ENCODE data around the gene SUMO2. TPM values are rescaled to one million over a fixed set of nuclear protein-coding genes. Genes with fewer than 3 reads are reported as not detected.

SUMO2 gene
- total and polyA plus RNA-seq, 9 donors: 75.7 to 504 (median 395) TPM

DNA sequence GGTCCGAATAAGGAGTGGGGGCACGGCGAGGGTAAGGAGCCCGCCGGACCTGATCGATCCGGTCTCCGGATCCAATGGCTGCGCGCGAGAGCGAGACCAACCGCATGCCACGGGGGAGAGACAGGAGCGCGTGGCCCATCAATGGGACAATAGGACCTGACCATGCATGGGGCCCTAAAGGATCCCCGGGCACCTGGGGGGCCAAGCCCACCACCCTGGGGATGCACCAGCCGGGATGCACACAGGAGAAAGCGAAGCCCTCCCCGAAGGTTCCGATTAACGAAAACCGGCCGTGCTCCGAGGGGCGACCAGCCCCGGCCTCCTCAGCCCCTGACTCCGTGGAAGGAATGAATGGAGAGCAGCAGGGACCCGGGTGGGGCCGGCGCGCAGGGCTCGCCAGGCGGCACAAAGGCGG lies 29.0 kb downstream of the SUMO2 start:
- WGBS, 3 donors: 0 to 1% (median 0%) methylated on average over 19 to 35 of the region's 35 CpGs
- intact Hi-C loops (cut with DNase I): no loop called here
- Histone ChIP-seq H3K9me3 (no peaks in the 10 kb centered on the region), H3K27ac (no peak overlapping the region), H3K4me1 (ENCODE audit: insufficient read depth) (peaks cover 1% of the 10 kb centered on the region), H3K27me3 (no peaks in the 10 kb centered on the region), H3K4me3 (peak overlapping the region; percentile 92), H3K36me3 (no peaks in the 10 kb centered on the region)
- peak in 1 of 5 donors; percentile 39 for DNase-seq
- TF ChIP-seq EP300 (IDR thresholded peaks at IDR 0.05): no peak
- TF ChIP-seq POLR2A (IDR thresholded peaks at IDR 0.05): no peak
- no peak for TF ChIP-seq CTCF (IDR thresholded peaks at IDR 0.05)

GRCh38 chr17:75152922-75153779 lies 29.6 kb downstream of the SUMO2 start:
- intact Hi-C loops (cut with DNase I): no loop called here
- Histone ChIP-seq H3K9me3 (no peaks in the 10 kb centered on the region), H3K4me1 (ENCODE audit: insufficient read depth) (peaks cover 1% of the 10 kb centered on the region), H3K36me3 (no peaks in the 10 kb centered on the region), H3K27me3 (no peaks in the 10 kb centered on the region), H3K4me3 (peak overlapping the region; percentile 92), H3K27ac (no peak overlapping the region)
- peak in 1 of 5 donors; percentile 24 for DNase-seq
- TF ChIP-seq POLR2A (IDR thresholded peaks at IDR 0.05) (no peak), EP300 (IDR thresholded peaks at IDR 0.05) (no peak), CTCF (IDR thresholded peaks at IDR 0.05) (no peak)
- 5 to 6% (median 6%) methylated on average over 28 of the region's 28 CpGs for WGBS, 3 donors

- H3K27ac ChIP-seq: no peak overlapping the region
- 88 to 92% (median 89%) methylated on average over 6 of the region's 6 CpGs for WGBS, 3 donors
- TF ChIP-seq POLR2A (IDR thresholded peaks at IDR 0.05) (no peak), CTCF (IDR thresholded peaks at IDR 0.05) (no peak), EP300 (IDR thresholded peaks at IDR 0.05) (no peak)
- H3K4me3 ChIP-seq: no peak overlapping the region
- peaks cover 1% of the 10 kb centered on the region for H3K4me1 ChIP-seq (ENCODE audit: insufficient read depth)
- intact Hi-C loops (cut with DNase I): no loop called here
- DNase-seq: no peak
- no peaks in the 10 kb centered on the region for H3K9me3 ChIP-seq
- H3K36me3 ChIP-seq: no peaks in the 10 kb centered on the region
- H3K27me3 ChIP-seq: no peaks in the 10 kb centered on the region
Measured at GRCh38 chr17:75152523-75152921, 30.2 kb downstream of the SUMO2 start.

- TF ChIP-seq CTCF (IDR thresholded peaks at IDR 0.05): no peak
- TF ChIP-seq POLR2A (IDR thresholded peaks at IDR 0.05): no peak
- TF ChIP-seq EP300 (IDR thresholded peaks at IDR 0.05): no peak
- H3K4me3 ChIP-seq: no peak overlapping the region
- intact Hi-C loops (cut with DNase I): no loop called here
- 88 to 91% (median 90%) methylated on average over 6 of the region's 6 CpGs for WGBS, 3 donors
- H3K27ac ChIP-seq: no peak overlapping the region
- peaks cover 1% of the 10 kb centered on the region for H3K4me1 ChIP-seq (ENCODE audit: insufficient read depth)
- H3K9me3 ChIP-seq: no peaks in the 10 kb centered on the region
- H3K27me3 ChIP-seq: no peaks in the 10 kb centered on the region
- no peak for DNase-seq
- H3K36me3 ChIP-seq: no peaks in the 10 kb centered on the region
Measured at GRCh38 chr17:75151930-75152329, 30.8 kb downstream of the SUMO2 start.

All from ovary (tissue), 9 donors.